ENCODE data around the gene ABCA6.

Gene ABCA6

GRCh38 chr17:69048634-69049033, 93.1 kb downstream of the ABCA6 start:
- DNase-seq (ENCODE audit: low read depth in 1 of 2, low spot score in 1 of 2), result no peak

- DNase-seq (ENCODE audit: low read depth in 1 of 2, low spot score in 1 of 2), result no peak
These were observed 94.1 kb downstream of the ABCA6 start for GRCh38 chr17:69047368-69048263.

- no peak for DNase-seq (ENCODE audit: low read depth in 1 of 2, low spot score in 1 of 2)
These were observed 95.4 kb downstream of the ABCA6 start for GRCh38 chr17:69046121-69046807.

GRCh38 chr17:69045646-69046045, 96.0 kb downstream of the ABCA6 start:
- no peak for DNase-seq (ENCODE audit: low read depth in 1 of 2, low spot score in 1 of 2)

- no peak for DNase-seq (ENCODE audit: low read depth in 1 of 2, low spot score in 1 of 2)
These were observed 97.3 kb downstream of the ABCA6 start for GRCh38 chr17:69044371-69044770.

- DNase-seq (ENCODE audit: low read depth in 1 of 2, low spot score in 1 of 2), result no peak
These were observed 98.5 kb downstream of the ABCA6 start for GRCh38 chr17:69043098-69043734.

DNA sequence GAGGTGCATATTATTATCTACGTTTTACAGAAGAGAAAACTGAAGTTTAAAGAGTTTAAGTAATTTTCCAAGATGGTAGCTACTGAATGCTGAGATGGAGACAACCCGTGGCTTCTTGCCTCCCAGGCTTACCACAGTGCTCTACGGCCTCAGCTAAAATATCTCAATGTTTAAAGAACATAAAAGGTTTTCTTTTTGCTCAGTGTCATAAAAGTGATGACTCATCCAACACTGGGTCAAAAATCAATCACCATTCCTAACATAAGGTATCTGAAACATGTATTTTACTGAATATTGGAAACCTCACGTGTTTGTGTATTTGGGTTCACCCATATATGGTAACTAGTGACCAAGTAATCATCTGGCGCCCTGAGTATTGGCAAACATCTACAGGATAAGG, 99.4 kb downstream of the ABCA6 start:
- no peak for DNase-seq (ENCODE audit: low read depth in 1 of 2, low spot score in 1 of 2)

DNA sequence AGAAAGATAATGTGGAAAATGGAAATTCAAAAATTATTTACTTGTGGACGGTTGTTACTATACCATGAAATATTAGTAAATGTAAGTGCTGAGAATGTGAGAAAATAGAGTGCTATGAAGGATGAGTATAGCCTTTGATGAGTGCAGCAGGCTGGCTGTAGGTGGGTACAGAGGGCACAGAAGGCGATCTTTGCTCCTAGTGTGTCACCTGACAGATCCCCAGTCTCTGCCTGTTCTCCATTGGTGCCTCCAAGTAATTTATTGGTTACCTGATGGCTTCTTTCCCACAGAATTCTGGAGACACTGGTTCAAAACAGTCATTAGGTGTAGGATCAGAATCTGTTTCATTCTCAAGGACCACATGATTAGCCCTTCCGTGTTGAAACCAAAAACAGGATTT, 109.9 kb downstream of the ABCA6 start:
- no peak for DNase-seq (ENCODE audit: low read depth in 1 of 2, low spot score in 1 of 2)

DNA sequence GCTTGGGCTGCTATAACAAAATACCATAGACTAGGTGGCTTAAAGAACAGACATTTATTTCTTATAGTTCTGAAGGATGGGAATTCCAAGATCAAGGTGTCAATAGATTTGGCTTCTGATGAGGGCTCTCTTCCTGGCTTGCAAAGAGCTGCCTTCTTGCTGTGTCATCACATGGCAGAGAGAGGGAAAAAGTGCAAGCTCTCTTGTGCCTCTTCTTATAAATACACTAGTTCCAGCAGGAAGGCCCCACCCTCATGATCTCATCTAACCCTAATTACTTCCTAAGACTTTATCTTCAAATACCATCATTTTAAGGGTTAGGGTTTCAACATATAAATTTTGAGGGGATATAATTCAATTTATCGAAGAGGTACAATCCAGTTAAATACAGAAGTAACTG, 111.5 kb downstream of the ABCA6 start:
- DNase-seq (ENCODE audit: low read depth in 1 of 2, low spot score in 1 of 2), result no peak

Data from activated T-helper 1 cell treated with anti-CD3 and anti-CD28 coated beads, Interleukin-2, amount 50 U/mL, for 16 hours (primary cell).